ENCODE measurements around the gene ADAD2.

Gene ADAD2

DNA sequence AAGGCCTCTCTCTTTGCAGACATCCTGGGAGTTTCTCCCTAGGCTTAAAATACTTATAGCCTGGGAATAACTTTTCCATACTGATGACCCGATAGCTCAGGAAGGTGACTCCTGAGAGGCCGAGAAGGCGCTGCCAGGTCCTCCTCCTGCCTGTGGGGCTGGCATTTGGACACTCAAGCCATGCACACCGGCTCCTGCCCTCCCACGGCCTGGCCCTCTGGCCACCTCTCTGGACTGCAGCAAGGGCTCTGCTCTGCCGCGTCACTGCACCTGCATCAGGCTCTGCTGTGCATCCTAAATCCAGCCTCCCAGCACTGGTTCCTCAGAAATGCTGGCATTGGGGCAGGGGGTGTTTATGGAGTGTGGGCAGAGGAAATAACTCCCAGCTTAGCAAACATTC, 34.6 kb downstream of the ADAD2 start:
- Histone ChIP-seq H3K79me1 (ENCODE audit: low read length) (peaks cover 2% of the 10 kb centered on the region), H3K18ac (ENCODE audit: low read length) (no peak overlapping the region)
- WGBS (ENCODE audit: extremely low coverage, insufficient coverage, insufficient read length), result no CpG with 5 or more reads among the region's 7 CpGs

DNA sequence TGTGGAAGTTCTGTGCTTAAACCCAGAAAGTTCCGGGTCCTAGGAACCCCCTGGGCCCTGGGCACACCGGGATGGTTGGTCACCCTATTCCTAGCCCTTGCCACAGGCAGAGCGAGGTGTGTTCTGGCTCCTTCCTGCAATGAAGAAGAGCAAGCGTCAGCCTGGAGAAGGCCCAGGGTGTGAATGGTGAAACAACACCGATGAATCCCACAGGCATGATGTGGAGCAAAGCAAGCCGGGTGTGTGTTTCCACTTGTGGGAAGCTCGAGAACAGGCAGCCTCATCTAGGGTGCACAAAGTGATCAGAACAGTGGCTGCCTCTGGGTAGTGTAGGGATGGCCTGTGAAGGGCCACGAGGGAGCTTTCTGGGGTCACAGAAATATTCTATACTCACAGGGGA, 35.1 kb downstream of the ADAD2 start:
- no peak for DNase-seq
- H2BK5ac ChIP-seq (ENCODE audit: low read depth, low read length, poor library complexity), result no peak overlapping the region

More for the DNA sequence above, 34.6 kb downstream of the ADAD2 start:
- H2BK5ac ChIP-seq (ENCODE audit: low read depth, low read length, poor library complexity), result no peak overlapping the region
- no peaks in the 10 kb centered on the region for H3K79me2 ChIP-seq (ENCODE audit: control insufficient read depth, insufficient read depth, low read length, poor library complexity)
- no peak for DNase-seq
- H3K4me2 ChIP-seq (ENCODE audit: low read length), result no peak overlapping the region
- no peak overlapping the region for H2AK5ac ChIP-seq (ENCODE audit: low read length)
- H3K9me3 ChIP-seq (ENCODE audit: insufficient read depth, low read depth, low read length), result no peaks in the 10 kb centered on the region
- no peak overlapping the region for H3K23ac ChIP-seq (ENCODE audit: low read length)
- H3K4ac ChIP-seq (ENCODE audit: low read depth, low read length), result no peak overlapping the region
- no peak overlapping the region for H4K8ac ChIP-seq (ENCODE audit: low read depth, low read length)
- H2BK12ac ChIP-seq (ENCODE audit: low read length), result no peak overlapping the region
- no peaks in the 10 kb centered on the region for H3K36me3 ChIP-seq (ENCODE audit: control insufficient read depth in 1 of 2, insufficient read depth in 2 of 2, low read length in 2 of 2)
- peaks cover 10 to 12% of the 10 kb centered on the region in 2 experiments for H3K4me1 ChIP-seq (ENCODE audit: control insufficient read depth in 1 of 2, insufficient read depth in 2 of 2, low read length in 2 of 2)
- no peak overlapping the region for H3K27ac ChIP-seq (ENCODE audit: low read depth, low read length)
- H3K14ac ChIP-seq (ENCODE audit: low read length), result no peak overlapping the region
- H3K27me3 ChIP-seq (ENCODE audit: insufficient read depth, low read length), result no peaks in the 10 kb centered on the region
- H3K9ac ChIP-seq (ENCODE audit: low read length), result no peak overlapping the region
- H2BK120ac ChIP-seq (ENCODE audit: insufficient read depth, low read length, poor library complexity), result no peak overlapping the region
- no peak overlapping the region for H2AFZ ChIP-seq (ENCODE audit: insufficient read depth, low read length, poor library complexity)
- no peak overlapping the region for H4K12ac ChIP-seq (ENCODE audit: low read depth, low read length)
- H4K91ac ChIP-seq (ENCODE audit: low read depth, low read length), result no peak overlapping the region
- no peak overlapping the region for H3K4me3 ChIP-seq (ENCODE audit: low read depth, low read length)

DNA sequence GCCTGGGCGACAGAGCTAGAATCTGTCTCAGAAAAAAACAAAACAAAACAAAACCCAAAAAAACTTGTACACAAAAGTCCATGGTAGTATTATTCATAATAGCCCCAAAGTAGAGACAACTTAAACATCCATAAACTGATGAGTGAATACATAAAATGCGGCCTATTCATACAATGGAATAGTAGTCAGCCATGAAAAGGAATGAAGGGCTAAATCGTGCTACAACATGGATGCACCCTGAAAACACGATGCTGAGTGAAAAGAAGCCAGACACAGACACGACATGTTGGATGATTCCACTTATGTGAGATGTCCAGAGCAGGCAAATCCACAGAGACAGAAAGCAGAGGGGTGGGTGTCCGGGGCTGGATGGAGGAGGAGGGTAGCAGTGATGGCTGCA, 36.6 kb downstream of the ADAD2 start:
- no peak overlapping the region for H4K8ac ChIP-seq (ENCODE audit: low read depth, low read length)
- no peaks in the 10 kb centered on the region for H3K27me3 ChIP-seq (ENCODE audit: insufficient read depth, low read length)
- peaks cover 2% of the 10 kb centered on the region for H3K79me1 ChIP-seq (ENCODE audit: low read length)
- H3K4ac ChIP-seq (ENCODE audit: low read depth, low read length), result no peak overlapping the region
- no peak overlapping the region for H3K9ac ChIP-seq (ENCODE audit: low read length)
- no peak overlapping the region for H3K4me2 ChIP-seq (ENCODE audit: low read length)
- H3K79me2 ChIP-seq (ENCODE audit: control insufficient read depth, insufficient read depth, low read length, poor library complexity), result no peaks in the 10 kb centered on the region
- H2AFZ ChIP-seq (ENCODE audit: insufficient read depth, low read length, poor library complexity), result no peak overlapping the region
- H3K36me3 ChIP-seq (ENCODE audit: control insufficient read depth in 1 of 2, insufficient read depth in 2 of 2, low read length in 2 of 2), result no peaks in the 10 kb centered on the region
- no peak overlapping the region for H2BK5ac ChIP-seq (ENCODE audit: low read depth, low read length, poor library complexity)
- H3K4me1 ChIP-seq (ENCODE audit: control insufficient read depth in 1 of 2, insufficient read depth in 2 of 2, low read length in 2 of 2), result peaks cover 10 to 11% of the 10 kb centered on the region in 2 experiments
- H3K14ac ChIP-seq (ENCODE audit: low read length), result no peak overlapping the region
- no peak overlapping the region for H3K23ac ChIP-seq (ENCODE audit: low read length)
- H2AK5ac ChIP-seq (ENCODE audit: low read length), result no peak overlapping the region
- no peak overlapping the region for H2BK120ac ChIP-seq (ENCODE audit: insufficient read depth, low read length, poor library complexity)
- no peak overlapping the region for H2BK12ac ChIP-seq (ENCODE audit: low read length)
- H3K27ac ChIP-seq (ENCODE audit: low read depth, low read length), result no peak overlapping the region
- no CpG with 5 or more reads among the region's 6 CpGs for WGBS (ENCODE audit: extremely low coverage, insufficient coverage, insufficient read length)
- no peak overlapping the region for H4K91ac ChIP-seq (ENCODE audit: low read depth, low read length)
- H3K4me3 ChIP-seq (ENCODE audit: low read depth, low read length), result no peak overlapping the region
- H3K9me3 ChIP-seq (ENCODE audit: insufficient read depth, low read depth, low read length), result no peaks in the 10 kb centered on the region
- DNase-seq, result no peak
- H4K12ac ChIP-seq (ENCODE audit: low read depth, low read length), result no peak overlapping the region
- no peak overlapping the region for H3K18ac ChIP-seq (ENCODE audit: low read length)

More for the DNA sequence above, 35.1 kb downstream of the ADAD2 start:
- no CpG with 5 or more reads among the region's 8 CpGs for WGBS (ENCODE audit: extremely low coverage, insufficient coverage, insufficient read length)
- no peaks in the 10 kb centered on the region for H3K36me3 ChIP-seq (ENCODE audit: control insufficient read depth in 1 of 2, insufficient read depth in 2 of 2, low read length in 2 of 2)
- no peaks in the 10 kb centered on the region for H3K27me3 ChIP-seq (ENCODE audit: insufficient read depth, low read length)
- no peak overlapping the region for H3K18ac ChIP-seq (ENCODE audit: low read length)
- no peak overlapping the region for H2BK12ac ChIP-seq (ENCODE audit: low read length)
- H3K4me2 ChIP-seq (ENCODE audit: low read length), result no peak overlapping the region
- H3K4ac ChIP-seq (ENCODE audit: low read depth, low read length), result no peak overlapping the region
- no peak overlapping the region for H3K23ac ChIP-seq (ENCODE audit: low read length)
- H4K8ac ChIP-seq (ENCODE audit: low read depth, low read length), result no peak overlapping the region
- H4K12ac ChIP-seq (ENCODE audit: low read depth, low read length), result no peak overlapping the region
- no peak overlapping the region for H2AK5ac ChIP-seq (ENCODE audit: low read length)
- H3K27ac ChIP-seq (ENCODE audit: low read depth, low read length), result no peak overlapping the region
- H3K79me2 ChIP-seq (ENCODE audit: control insufficient read depth, insufficient read depth, low read length, poor library complexity), result no peaks in the 10 kb centered on the region
- H3K14ac ChIP-seq (ENCODE audit: low read length), result no peak overlapping the region
- no peak overlapping the region for H4K91ac ChIP-seq (ENCODE audit: low read depth, low read length)
- no peak overlapping the region for H3K9ac ChIP-seq (ENCODE audit: low read length)
- peaks cover 2% of the 10 kb centered on the region for H3K79me1 ChIP-seq (ENCODE audit: low read length)
- H3K4me1 ChIP-seq (ENCODE audit: control insufficient read depth in 1 of 2, insufficient read depth in 2 of 2, low read length in 2 of 2), result peaks cover 10 to 11% of the 10 kb centered on the region in 2 experiments
- no peaks in the 10 kb centered on the region for H3K9me3 ChIP-seq (ENCODE audit: insufficient read depth, low read depth, low read length)
- no peak overlapping the region for H3K4me3 ChIP-seq (ENCODE audit: low read depth, low read length)
- H2AFZ ChIP-seq (ENCODE audit: insufficient read depth, low read length, poor library complexity), result no peak overlapping the region
- no peak overlapping the region for H2BK120ac ChIP-seq (ENCODE audit: insufficient read depth, low read length, poor library complexity)

DNA sequence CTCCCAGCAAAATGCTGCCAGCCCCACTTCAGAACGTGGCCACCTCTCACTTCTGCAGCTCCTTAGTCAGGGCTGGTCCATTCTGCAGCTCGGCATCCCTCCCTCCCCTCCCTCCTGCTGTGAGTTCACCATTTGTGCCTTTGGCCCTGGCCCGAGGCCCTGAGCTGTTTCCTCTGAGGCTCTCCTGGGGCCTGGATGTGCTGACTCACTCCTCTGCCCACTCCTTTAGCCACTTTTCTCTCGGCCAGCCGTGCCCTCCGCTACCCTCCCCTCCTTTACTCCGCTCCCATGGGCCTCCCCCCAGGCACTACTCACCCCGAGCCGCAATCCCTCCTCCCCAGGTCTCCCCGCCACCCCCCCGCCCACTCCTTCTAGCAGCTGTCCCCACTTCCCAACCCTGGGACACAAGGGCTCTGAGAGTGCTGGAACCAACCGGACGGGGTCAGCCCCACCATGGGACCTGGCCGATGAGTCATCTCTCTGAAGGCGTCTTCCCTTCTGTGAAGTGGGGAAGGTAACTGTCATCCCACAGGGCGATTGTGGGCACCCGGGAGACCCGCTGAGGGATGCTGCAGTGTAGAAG, 37.4 kb downstream of the ADAD2 start:
- no peak overlapping the region for H3K4ac ChIP-seq (ENCODE audit: low read depth, low read length)
- no peak overlapping the region for H3K9ac ChIP-seq (ENCODE audit: low read length)
- WGBS (ENCODE audit: extremely low coverage, insufficient coverage, insufficient read length), result no CpG with 5 or more reads among the region's 18 CpGs
- H3K79me2 ChIP-seq (ENCODE audit: control insufficient read depth, insufficient read depth, low read length, poor library complexity), result no peaks in the 10 kb centered on the region
- no peak overlapping the region for H3K23ac ChIP-seq (ENCODE audit: low read length)
- H3K27ac ChIP-seq (ENCODE audit: low read depth, low read length), result no peak overlapping the region
- no peak overlapping the region for H2BK120ac ChIP-seq (ENCODE audit: insufficient read depth, low read length, poor library complexity)
- H2BK12ac ChIP-seq (ENCODE audit: low read length), result no peak overlapping the region
- H2AK5ac ChIP-seq (ENCODE audit: low read length), result no peak overlapping the region
- H3K27me3 ChIP-seq (ENCODE audit: insufficient read depth, low read length), result no peaks in the 10 kb centered on the region
- H4K12ac ChIP-seq (ENCODE audit: low read depth, low read length), result no peak overlapping the region
- H3K79me1 ChIP-seq (ENCODE audit: low read length), result peaks cover 2% of the 10 kb centered on the region
- H2AFZ ChIP-seq (ENCODE audit: insufficient read depth, low read length, poor library complexity), result no peak overlapping the region
- no peak overlapping the region for H2BK5ac ChIP-seq (ENCODE audit: low read depth, low read length, poor library complexity)
- no peak overlapping the region for H3K18ac ChIP-seq (ENCODE audit: low read length)
- peaks cover 10 to 11% of the 10 kb centered on the region in 2 experiments for H3K4me1 ChIP-seq (ENCODE audit: control insufficient read depth in 1 of 2, insufficient read depth in 2 of 2, low read length in 2 of 2)
- no peak overlapping the region for H3K4me3 ChIP-seq (ENCODE audit: low read depth, low read length)
- no peak overlapping the region for H4K8ac ChIP-seq (ENCODE audit: low read depth, low read length)
- no peaks in the 10 kb centered on the region for H3K36me3 ChIP-seq (ENCODE audit: control insufficient read depth in 1 of 2, insufficient read depth in 2 of 2, low read length in 2 of 2)
- H3K14ac ChIP-seq (ENCODE audit: low read length), result no peak overlapping the region
- peak in 1 of 2 donors; percentile 33 for DNase-seq
- no peak overlapping the region for H4K91ac ChIP-seq (ENCODE audit: low read depth, low read length)
- H3K4me2 ChIP-seq (ENCODE audit: low read length), result no peak overlapping the region
- H3K9me3 ChIP-seq (ENCODE audit: insufficient read depth, low read depth, low read length), result no peaks in the 10 kb centered on the region
